NB4 (cell line): ENCODE data around the gene ZMYND11.

Experiments used
- TF ChIP-seq, protein P1 (sequence below): IDR thresholded peaks from one replicate; pipeline ENCODE4 v1.5.1; 2012; ENCODE audit warnings: low read depth, low read length
- TF ChIP-seq, protein P2 (sequence below): IDR thresholded peaks from 2 replicates; pipeline ENCODE4 v1.6.1; 2011; ENCODE audit warnings: low read depth, low read length

DNA sequence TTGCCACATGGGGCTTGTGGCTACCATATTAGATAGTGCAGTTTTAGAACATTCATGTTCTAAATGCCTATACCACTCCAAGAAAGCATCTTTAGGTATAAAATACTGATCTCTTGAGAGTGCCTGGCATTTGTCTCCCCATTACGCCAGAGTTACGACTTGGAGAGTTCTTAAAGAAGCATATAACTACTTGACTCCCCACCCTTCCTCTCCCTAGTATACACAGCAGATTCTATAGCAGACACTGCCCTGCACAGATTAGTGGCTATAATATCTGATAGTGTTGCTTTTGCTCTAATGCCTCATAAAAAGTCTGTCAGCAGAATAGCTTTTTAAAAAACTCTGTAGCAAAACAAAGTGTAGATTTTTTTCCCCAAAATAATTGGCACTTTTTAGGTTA, 90.8 kb downstream of the ZMYND11 start:
- TF ChIP-seq, protein P1, sequence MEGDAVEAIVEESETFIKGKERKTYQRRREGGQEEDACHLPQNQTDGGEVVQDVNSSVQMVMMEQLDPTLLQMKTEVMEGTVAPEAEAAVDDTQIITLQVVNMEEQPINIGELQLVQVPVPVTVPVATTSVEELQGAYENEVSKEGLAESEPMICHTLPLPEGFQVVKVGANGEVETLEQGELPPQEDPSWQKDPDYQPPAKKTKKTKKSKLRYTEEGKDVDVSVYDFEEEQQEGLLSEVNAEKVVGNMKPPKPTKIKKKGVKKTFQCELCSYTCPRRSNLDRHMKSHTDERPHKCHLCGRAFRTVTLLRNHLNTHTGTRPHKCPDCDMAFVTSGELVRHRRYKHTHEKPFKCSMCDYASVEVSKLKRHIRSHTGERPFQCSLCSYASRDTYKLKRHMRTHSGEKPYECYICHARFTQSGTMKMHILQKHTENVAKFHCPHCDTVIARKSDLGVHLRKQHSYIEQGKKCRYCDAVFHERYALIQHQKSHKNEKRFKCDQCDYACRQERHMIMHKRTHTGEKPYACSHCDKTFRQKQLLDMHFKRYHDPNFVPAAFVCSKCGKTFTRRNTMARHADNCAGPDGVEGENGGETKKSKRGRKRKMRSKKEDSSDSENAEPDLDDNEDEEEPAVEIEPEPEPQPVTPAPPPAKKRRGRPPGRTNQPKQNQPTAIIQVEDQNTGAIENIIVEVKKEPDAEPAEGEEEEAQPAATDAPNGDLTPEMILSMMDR, result no peak
- TF ChIP-seq, protein P2, sequence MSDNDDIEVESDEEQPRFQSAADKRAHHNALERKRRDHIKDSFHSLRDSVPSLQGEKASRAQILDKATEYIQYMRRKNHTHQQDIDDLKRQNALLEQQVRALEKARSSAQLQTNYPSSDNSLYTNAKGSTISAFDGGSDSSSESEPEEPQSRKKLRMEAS, result no peak
